Panc1 (cell line): ENCODE data around the gene MAGI1. TPM values are rescaled to one million over a fixed set of nuclear protein-coding genes. Genes with fewer than 3 reads are reported as not detected.

Source experiments
- ATAC-seq: fragments of 200-7000 bp; cut with Tn5 transposase; 2 replicates; pipeline ENCODE4 v1.9.1; 2020; ENCODE audit warnings: mild to moderate bottlenecking, moderate library complexity
- BruUV-seq: library from RNA; stranded (reverse); fragments of 400-500 nt; replicated peaks from 2 replicates; lab custom pipeline; 2021; lab: Mats Ljungman, UMichigan
- CTCF ChIA-PET: fragments of 300-600 bp; sonication (Branson Sonifier 250); formaldehyde crosslinking; loops from one replicate; lab custom pipeline; 2022; ENCODE audit warnings: antibody characterized with exemption; lab: Charles Lee
- POLR2A ChIA-PET: fragments of 300-600 bp; sonication (Branson Sonifier 250); formaldehyde crosslinking; loops from one replicate; lab custom pipeline; 2022; ENCODE audit warnings: antibody characterized with exemption; lab: Charles Lee
- DNase-seq: peaks from one replicate; pipeline ENCODE4 v3.0.0-alpha.2; 2010; ENCODE audit warnings: low read depth, low spot score
- H3K27ac ChIP-seq: 2 replicates; pipeline ENCODE4 v1.5.1; 2011; ENCODE audit warnings: mild to moderate bottlenecking, low read length, inconsistent platforms
- H3K27me3 ChIP-seq: fragments of 200-500 bp; sonication (Bioruptor generic); 2 replicates; pipeline ENCODE4 v1.6.0; 2014; ENCODE audit warnings: low read length, inconsistent platforms; ENCODE audit not compliant: control insufficient read depth, insufficient read depth
- H3K36me3 ChIP-seq: fragments of 200-500 bp; sonication (Bioruptor generic); 2 replicates; pipeline ENCODE4 v1.5.1; 2014; ENCODE audit warnings: inconsistent platforms, mild to moderate bottlenecking, low read length, moderate library complexity; ENCODE audit not compliant: control insufficient read depth, insufficient read depth
- H3K4me1 ChIP-seq: 2 replicates; pipeline ENCODE4 v1.5.1; 2011; ENCODE audit warnings: inconsistent platforms, mild to moderate bottlenecking, low read length, moderate library complexity; ENCODE audit not compliant: control insufficient read depth, insufficient read depth
- H3K4me3 ChIP-seq, 2 experiments: 2 replicates each; pipeline ENCODE4 v1.5.1; 2011 to 2012; ENCODE audit warnings: low read depth in 2 of 2, low read length in 2 of 2, mild to moderate bottlenecking in 2 of 2, inconsistent platforms in 1 of 2, moderate library complexity in 1 of 2
- H3K9me3 ChIP-seq: fragments of 200-500 bp; sonication (Bioruptor generic); 2 replicates; pipeline ENCODE4 v1.5.1; 2014; ENCODE audit warnings: low read depth, mild to moderate bottlenecking, inconsistent platforms, low read length, moderate library complexity; ENCODE audit not compliant: control insufficient read depth, insufficient read depth
- POLR2AphosphoS5 ChIP-seq: IDR thresholded peaks from 2 replicates; pipeline ENCODE4 v1.6.1; 2012; ENCODE audit warnings: mild to moderate bottlenecking, low read depth, low read length, moderate library complexity
- REST ChIP-seq, 2 experiments: IDR thresholded peaks; 2 replicates each; pipeline ENCODE4 v1.6.1; 2011 to 2012; ENCODE audit warnings: low read depth in 2 of 2, control low read depth in 1 of 2, low read length in 1 of 2, mild to moderate bottlenecking in 1 of 2, moderate library complexity in 1 of 2; ENCODE audit not compliant: insufficient read depth in 1 of 2
- SIN3A ChIP-seq: IDR thresholded peaks from 2 replicates; pipeline ENCODE4 v1.6.1; 2012; ENCODE audit warnings: low read depth, mild to moderate bottlenecking, low read length, moderate library complexity, borderline replicate concordance; ENCODE audit not compliant: insufficient read depth
- TCF7L2 ChIP-seq: IDR thresholded peaks from 2 replicates; pipeline ENCODE4 v1.6.1; 2011; ENCODE audit warnings: mild to moderate bottlenecking, low read depth, low read length, inconsistent platforms
- in situ Hi-C: cut with HindIII; loops from 2 replicates; pipeline ENCODE4 v1.10.0; 2016; ENCODE audit warnings: low sequenced_read_pairs, low pct_unique_long_range_greater_than_20kb
- intact Hi-C: fragments of 100-400 bp; cut with micrococcal nuclease; formaldehyde crosslinking; loops from one replicate; pipeline ENCODE4 v1.10.0; 2022; ENCODE audit not compliant: unreplicated experiment
- total RNA-seq: library from RNA; stranded (reverse); gene quantifications from one replicate; pipeline ENCODE4 v1.2.1, GENCODE V29; 2021; ENCODE audit not compliant: unreplicated experiment
- TF ChIP-seq, protein P1 (sequence below): fragments of 450-650 bp; IDR thresholded peaks from 2 replicates; pipeline ENCODE4 v1.5.1; 2017; ENCODE audit warnings: mild to moderate bottlenecking

The MAGI1 gene
- total RNA-seq, 1 experiment from 2014 or later, result 9.5 TPM

DNA sequence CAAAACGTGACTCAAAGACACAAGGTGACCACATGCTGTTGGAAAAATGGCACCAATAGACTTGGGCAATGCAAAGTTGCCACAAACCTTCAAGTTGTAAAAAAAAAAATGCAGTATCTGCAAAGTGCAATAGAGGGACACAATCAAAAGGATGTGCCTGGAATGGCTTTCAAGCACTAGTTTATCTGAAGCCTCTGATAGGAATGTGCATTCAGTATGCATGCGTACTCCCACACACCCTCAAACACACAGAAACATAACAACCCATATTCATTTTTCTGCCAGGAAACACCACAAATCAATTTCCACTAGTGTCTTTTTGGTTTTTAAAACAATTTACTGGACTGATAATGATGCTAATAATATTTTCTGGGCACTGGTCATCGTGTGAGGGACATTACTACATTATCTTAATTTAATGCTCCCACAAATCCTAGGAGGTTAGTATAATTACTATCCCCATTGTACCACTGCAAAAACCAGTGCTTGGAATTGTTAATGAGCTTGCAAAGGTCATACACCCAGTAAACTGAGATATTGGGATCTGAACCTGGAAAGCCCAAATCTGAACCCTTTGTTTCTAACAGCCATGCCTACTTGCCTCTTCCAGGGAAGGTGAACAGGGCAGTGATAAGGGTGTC, 298.7 kb downstream of the MAGI1 start:
- ChIA-PET POLR2A (no interaction called here), CTCF (no interaction called here)
- DNase-seq (no peak), ATAC-seq (no peak)
- no TSS peak for BruUV-seq
- Histone ChIP-seq H3K4me3 (no peak overlapping the region), H3K36me3 (no peaks in the 10 kb centered on the region), H3K27ac (no peak overlapping the region), H3K9me3 (no peaks in the 10 kb centered on the region), H3K4me1 (no peaks in the 10 kb centered on the region), H3K27me3 (no peaks in the 10 kb centered on the region)
- intact Hi-C loops (loop anchor here (10.0 kb wide), 1 partner anchor 295 kb away; no protein-coding TSS in a partner anchor), in situ Hi-C loops (no loop called here)
- no peak for TF ChIP-seq POLR2AphosphoS5
- no peak for TF ChIP-seq TCF7L2
- TF ChIP-seq SIN3A, result no peak
- TF ChIP-seq, protein P1, sequence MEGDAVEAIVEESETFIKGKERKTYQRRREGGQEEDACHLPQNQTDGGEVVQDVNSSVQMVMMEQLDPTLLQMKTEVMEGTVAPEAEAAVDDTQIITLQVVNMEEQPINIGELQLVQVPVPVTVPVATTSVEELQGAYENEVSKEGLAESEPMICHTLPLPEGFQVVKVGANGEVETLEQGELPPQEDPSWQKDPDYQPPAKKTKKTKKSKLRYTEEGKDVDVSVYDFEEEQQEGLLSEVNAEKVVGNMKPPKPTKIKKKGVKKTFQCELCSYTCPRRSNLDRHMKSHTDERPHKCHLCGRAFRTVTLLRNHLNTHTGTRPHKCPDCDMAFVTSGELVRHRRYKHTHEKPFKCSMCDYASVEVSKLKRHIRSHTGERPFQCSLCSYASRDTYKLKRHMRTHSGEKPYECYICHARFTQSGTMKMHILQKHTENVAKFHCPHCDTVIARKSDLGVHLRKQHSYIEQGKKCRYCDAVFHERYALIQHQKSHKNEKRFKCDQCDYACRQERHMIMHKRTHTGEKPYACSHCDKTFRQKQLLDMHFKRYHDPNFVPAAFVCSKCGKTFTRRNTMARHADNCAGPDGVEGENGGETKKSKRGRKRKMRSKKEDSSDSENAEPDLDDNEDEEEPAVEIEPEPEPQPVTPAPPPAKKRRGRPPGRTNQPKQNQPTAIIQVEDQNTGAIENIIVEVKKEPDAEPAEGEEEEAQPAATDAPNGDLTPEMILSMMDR, result no peak
- no peak for TF ChIP-seq REST (IDR thresholded peaks at IDR 0.05; ENCODE audit: insufficient read depth in 1 of 2, low read depth in 2 of 2, low read length in 1 of 2)

GRCh38 chr3:65734792-65735191, 303.9 kb downstream of the MAGI1 start:
- no peaks in the 10 kb centered on the region for H3K27me3 ChIP-seq
- POLR2A ChIA-PET, result no interaction called here

More at GRCh38 chr3:65734792-65735191, 303.9 kb downstream of the MAGI1 start:
- CTCF ChIA-PET, result no interaction called here
- intact Hi-C loops (loop anchor here (5.0 to 10.0 kb wide), 2 partner anchors 290 to 1202 kb away; no protein-coding TSS in a partner anchor), in situ Hi-C loops (no loop called here)
- Histone ChIP-seq H3K27ac (no peak overlapping the region), H3K4me3 (no peak overlapping the region), H3K36me3 (no peaks in the 10 kb centered on the region), H3K4me1 (no peaks in the 10 kb centered on the region), H3K9me3 (no peaks in the 10 kb centered on the region)
- BruUV-seq, result no TSS peak
- DNase-seq (no peak), ATAC-seq (no peak)
- no peak for TF ChIP-seq REST (IDR thresholded peaks at IDR 0.05; ENCODE audit: insufficient read depth in 1 of 2, low read depth in 2 of 2, low read length in 1 of 2)
- TF ChIP-seq, protein P1, result no peak
